HG02852 (cell line): Measurements from ENCODE around the gene TGM2.
"Not testable (repeated sequence)": the region's sequence is repeated elsewhere in the genome, so short reads cannot be mapped to it uniquely, and the experiment has no call there.

Experiments used
- ATAC-seq: cut with Tn5 transposase; IDR thresholded peaks from one replicate; pipeline ENCODE4 v1.9.1; 2021; ENCODE audit warnings: mild to moderate bottlenecking, moderate library complexity; ENCODE audit not compliant: unreplicated experiment

TGM2 gene

GRCh38 chr20:38119446-38119845 lies 45.6 kb downstream of the TGM2 start:
- ATAC-seq: no peak

- ATAC-seq: no peak
These were observed 47.4 kb downstream of the TGM2 start for GRCh38 chr20:38117635-38118034.

- no peak for ATAC-seq
These were observed 47.9 kb downstream of the TGM2 start for GRCh38 chr20:38117205-38117604.

- no peak for ATAC-seq
These were observed 48.5 kb downstream of the TGM2 start for GRCh38 chr20:38116409-38117165.

GRCh38 chr20:38115896-38116295 lies 49.2 kb downstream of the TGM2 start:
- no peak for ATAC-seq

- no peak for ATAC-seq
These were observed 49.9 kb downstream of the TGM2 start for GRCh38 chr20:38115205-38115604.

- no peak for ATAC-seq
These were observed 50.7 kb downstream of the TGM2 start for GRCh38 chr20:38114353-38114791.

- no peak for ATAC-seq
These were observed 51.4 kb downstream of the TGM2 start for GRCh38 chr20:38113401-38114325.

GRCh38 chr20:38112930-38113294 lies 52.2 kb downstream of the TGM2 start:
- ATAC-seq: no peak

- ATAC-seq: no peak
These were observed 52.7 kb downstream of the TGM2 start for GRCh38 chr20:38112261-38112929.

- ATAC-seq: no peak
These were observed 53.5 kb downstream of the TGM2 start for GRCh38 chr20:38111366-38112232.

- ATAC-seq: no peak
These were observed 54.4 kb downstream of the TGM2 start for GRCh38 chr20:38110525-38111178.

GRCh38 chr20:38109591-38110524 lies 55.2 kb downstream of the TGM2 start:
- no peak for ATAC-seq

- ATAC-seq: no peak
These were observed 56.0 kb downstream of the TGM2 start for GRCh38 chr20:38108986-38109541.

- no peak for ATAC-seq
These were observed 56.6 kb downstream of the TGM2 start for GRCh38 chr20:38108438-38108985.

- not testable (repeated sequence) for ATAC-seq
These were observed 57.2 kb downstream of the TGM2 start for GRCh38 chr20:38107916-38108315.

- not testable (repeated sequence) for ATAC-seq
These were observed 57.7 kb downstream of the TGM2 start for GRCh38 chr20:38107386-38107785.

GRCh38 chr20:38106461-38106860 lies 58.6 kb downstream of the TGM2 start:
- ATAC-seq: no peak
